WTC11 (cell line): ENCODE measurements around the gene IFNA16. TPM values are rescaled to one million over a fixed set of nuclear protein-coding genes. Genes with fewer than 3 reads are reported as not detected.
A peak's percentile ranks its signal among the peaks of the same experiment; 100 is the strongest.

Experiments used
- ATAC-seq: fragments of 200-7000 bp; cut with Tn5 transposase; 2 replicates; pipeline ENCODE4 v1.10.0; 2021; ENCODE audit warnings: mild to moderate bottlenecking, moderate library complexity
- CTCF ChIA-PET: fragments of 300-600 bp; sonication (Branson Sonifier 250); formaldehyde crosslinking; loops from one replicate; lab custom pipeline; 2021; ENCODE audit warnings: antibody characterized with exemption; lab: Charles Lee
- POLR2A ChIA-PET: fragments of 350-600 bp; sonication (Branson Sonifier 250); formaldehyde crosslinking; loops from one replicate; lab custom pipeline; 2021; ENCODE audit warnings: antibody characterized with exemption; lab: Charles Lee
- DNase-seq: peaks from one replicate; pipeline ENCODE4 v3.0.0; 2021; ENCODE audit warnings: low spot score
- H3K27ac Mint-ChIP-seq: 2 replicates; pipeline ENCODE4 v1.8.0; 2021; ENCODE audit warnings: mixed read lengths
- H3K27me3 Mint-ChIP-seq: 2 replicates; pipeline ENCODE4 v1.8.0; 2021; ENCODE audit warnings: low read depth, mild to moderate bottlenecking, moderate library complexity, mixed read lengths
- H3K36me3 Mint-ChIP-seq: 2 replicates; pipeline ENCODE4 v1.8.0; 2021; ENCODE audit warnings: mixed read lengths
- H3K4me1 Mint-ChIP-seq: 2 replicates; pipeline ENCODE4 v1.8.0; 2022; ENCODE audit warnings: mixed read lengths
- H3K4me3 Mint-ChIP-seq: 2 replicates; pipeline ENCODE4 v1.8.0; 2021; ENCODE audit warnings: mild to moderate bottlenecking, moderate library complexity, mixed read lengths
- H3K9me3 Mint-ChIP-seq: 2 replicates; pipeline ENCODE4 v1.8.0; 2021; ENCODE audit warnings: mixed read lengths
- CTCF ChIP-seq: fragments of 200-600 bp; IDR thresholded peaks from 2 replicates; pipeline ENCODE4 v1.8.0; 2022; ENCODE audit warnings: antibody characterized with exemption
- FOXJ3 ChIP-seq: sonication (generic); formaldehyde crosslinking; IDR thresholded peaks from 2 replicates; pipeline ENCODE4 v1.9.0; 2021; ENCODE audit warnings: missing genetic modification reagents, mild to moderate bottlenecking, borderline replicate concordance
- GTF2I ChIP-seq: fragments of 250-450 bp; sonication (Bioruptor Pico); conservative IDR thresholded peaks from 2 replicates; pipeline ENCODE4 v1.4.0; 2021; ENCODE audit warnings: mild to moderate bottlenecking
- HMGA2 ChIP-seq: fragments of 250-450 bp; sonication (Bioruptor Pico); IDR thresholded peaks from 2 replicates; pipeline ENCODE4 v1.4.0; 2021; ENCODE audit warnings: mild to moderate bottlenecking, moderate library complexity
- IRF2 ChIP-seq: sonication (generic); formaldehyde crosslinking; IDR thresholded peaks from 2 replicates; pipeline ENCODE4 v1.8.0; 2022; ENCODE audit warnings: low read depth, missing genetic modification reagents, borderline replicate concordance
- JAZF1 ChIP-seq: fragments of 250-450 bp; sonication (Bioruptor Pico); IDR thresholded peaks from 2 replicates; pipeline ENCODE4 v1.9.0; 2021; ENCODE audit warnings: moderate library complexity, mild to moderate bottlenecking, inconsistent platforms
- JUN ChIP-seq: sonication (generic); formaldehyde crosslinking; IDR thresholded peaks from 2 replicates; pipeline ENCODE4 v1.8.0; 2023; ENCODE audit warnings: mild to moderate bottlenecking, missing genetic modification reagents
- MYBL2 ChIP-seq: sonication (generic); formaldehyde crosslinking; IDR thresholded peaks from 2 replicates; pipeline ENCODE4 v1.8.1; 2023; ENCODE audit warnings: mild to moderate bottlenecking, moderate library complexity, missing genetic modification reagents
- NFE2L1 ChIP-seq: sonication (generic); formaldehyde crosslinking; IDR thresholded peaks from 2 replicates; pipeline ENCODE4 v1.8.1; 2023; ENCODE audit warnings: missing genetic modification reagents
- NFYB ChIP-seq: sonication (generic); formaldehyde crosslinking; conservative IDR thresholded peaks from 2 replicates; pipeline ENCODE4 v1.8.0; 2022; ENCODE audit warnings: low read depth, missing genetic modification reagents
- SOX15 ChIP-seq: fragments of 250-450 bp; sonication (Bioruptor Pico); IDR thresholded peaks from 2 replicates; pipeline ENCODE4 v1.9.0; 2021; ENCODE audit warnings: mild to moderate bottlenecking
- ZNF138 ChIP-seq: sonication (generic); formaldehyde crosslinking; conservative IDR thresholded peaks from 2 replicates; pipeline ENCODE4 v1.8.1; 2022; ENCODE audit warnings: mild to moderate bottlenecking, moderate library complexity, missing genetic modification reagents
- ZNF232 ChIP-seq: sonication (generic); formaldehyde crosslinking; IDR thresholded peaks from 2 replicates; pipeline ENCODE4 v1.8.0; 2022; ENCODE audit warnings: mild to moderate bottlenecking, missing genetic modification reagents
- ZNF423 ChIP-seq: fragments of 250-450 bp; sonication (Bioruptor Pico); IDR thresholded peaks from 2 replicates; pipeline ENCODE4 v2.1.2; 2022; ENCODE audit warnings: mild to moderate bottlenecking, moderate library complexity
- ZSCAN18 ChIP-seq: fragments of 250-450 bp; sonication (Bioruptor Pico); IDR thresholded peaks from 2 replicates; pipeline ENCODE4 v2.1.2; 2022; ENCODE audit warnings: mild to moderate bottlenecking, moderate library complexity
- total RNA-seq: library from RNA; stranded (reverse); gene quantifications from 3 replicates; pipeline ENCODE4 v1.2.3, GENCODE V29; 2021
- TF ChIP-seq, protein P1 (sequence below): sonication (generic); formaldehyde crosslinking; IDR thresholded peaks from 2 replicates; pipeline ENCODE4 v1.8.0; 2023; ENCODE audit warnings: missing genetic modification reagents
- TF ChIP-seq, protein P2 (sequence below): sonication (generic); formaldehyde crosslinking; IDR thresholded peaks from 2 replicates; pipeline ENCODE4 v1.8.0; 2022; ENCODE audit warnings: mild to moderate bottlenecking, missing genetic modification reagents
- TF ChIP-seq, protein P3 (sequence below): fragments of 250-450 bp; sonication (Bioruptor Pico); IDR thresholded peaks from 2 replicates; pipeline ENCODE4 v1.9.0; 2021; ENCODE audit warnings: mild to moderate bottlenecking
- TF ChIP-seq, protein P4 (sequence below): sonication (generic); formaldehyde crosslinking; conservative IDR thresholded peaks from 2 replicates; pipeline ENCODE4 v1.8.1; 2022; ENCODE audit warnings: mild to moderate bottlenecking, missing genetic modification reagents
- TF ChIP-seq, protein P5 (sequence below): fragments of 250-450 bp; sonication (Bioruptor Pico); IDR thresholded peaks from 2 replicates; pipeline ENCODE4 v1.8.0; 2021; ENCODE audit warnings: mild to moderate bottlenecking

The IFNA16 gene
- total RNA-seq, 1 experiment from 2014 or later, result not detected

DNA sequence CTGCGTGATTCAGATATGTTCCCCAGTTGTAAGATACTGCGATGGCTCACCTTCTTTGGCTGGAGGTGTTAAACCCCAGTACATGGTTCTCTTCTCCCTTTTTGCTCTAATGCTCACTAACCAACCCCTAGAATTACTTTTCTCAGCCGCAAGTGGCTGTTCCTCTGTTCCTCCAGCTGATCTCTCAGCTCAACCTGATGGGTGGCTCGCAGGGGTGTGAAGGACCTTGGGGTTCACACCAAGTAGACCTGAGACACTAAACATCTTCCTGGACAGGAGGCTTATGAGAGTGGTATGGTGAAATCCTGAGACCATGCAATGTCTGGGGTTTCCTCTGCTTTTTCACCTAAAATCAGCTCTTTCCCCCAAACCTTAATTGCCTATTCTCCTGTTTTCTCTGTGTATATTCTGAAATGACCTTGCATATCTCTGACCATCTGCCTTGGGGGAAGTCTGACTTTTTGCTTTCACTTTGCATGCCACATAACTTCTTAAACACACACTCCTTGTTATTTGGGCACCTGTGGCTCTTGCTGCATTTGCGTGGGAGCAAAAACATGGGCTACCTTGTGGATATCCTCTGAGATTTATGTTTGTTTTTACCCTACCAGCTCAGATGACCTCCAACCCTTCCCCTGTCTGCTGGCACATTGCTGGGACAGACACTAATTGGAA, 38.6 kb upstream of the IFNA16 start:
- ATAC-seq, result no peak
- no peak overlapping the region for H3K27ac Mint-ChIP-seq
- CTCF ChIA-PET, result interaction anchor here (1.0 to 1.1 kb wide), 2 partner anchors 73 to 140 kb away, joined by 4 read pairs; no protein-coding TSS in a partner anchor
- POLR2A ChIA-PET, result no interaction called here
- peaks cover 58% of the 10 kb centered on the region for H3K27me3 Mint-ChIP-seq
- no peak overlapping the region for H3K4me3 Mint-ChIP-seq
- no peaks in the 10 kb centered on the region for H3K36me3 Mint-ChIP-seq
- H3K9me3 Mint-ChIP-seq, result peaks cover 20% of the 10 kb centered on the region
- TF ChIP-seq MYBL2 (no peak), ZSCAN18 (no peak), ZNF423 (CRISPR knock-in tag) (no peak), NFYB (no peak), SOX15 (CRISPR knock-in tag) (no peak), JAZF1 (CRISPR knock-in tag) (no peak), ZNF138 (no peak)
- TF ChIP-seq, protein P1, sequence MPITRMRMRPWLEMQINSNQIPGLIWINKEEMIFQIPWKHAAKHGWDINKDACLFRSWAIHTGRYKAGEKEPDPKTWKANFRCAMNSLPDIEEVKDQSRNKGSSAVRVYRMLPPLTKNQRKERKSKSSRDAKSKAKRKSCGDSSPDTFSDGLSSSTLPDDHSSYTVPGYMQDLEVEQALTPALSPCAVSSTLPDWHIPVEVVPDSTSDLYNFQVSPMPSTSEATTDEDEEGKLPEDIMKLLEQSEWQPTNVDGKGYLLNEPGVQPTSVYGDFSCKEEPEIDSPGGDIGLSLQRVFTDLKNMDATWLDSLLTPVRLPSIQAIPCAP, result no peak
- DNase-seq, result no peak
- peaks cover 14% of the 10 kb centered on the region for H3K4me1 Mint-ChIP-seq

GRCh38 chr9:21252721-21253547, 35.8 kb upstream of the IFNA16 start:
- peaks cover 34% of the 10 kb centered on the region for H3K27me3 Mint-ChIP-seq
- DNase-seq, result peak; percentile 21
- POLR2A ChIA-PET, result interaction anchor here (1.1 kb wide), 1 partner anchor 10 kb away, joined by 3 read pairs; no protein-coding TSS in a partner anchor

GRCh38 chr9:21251638-21252037, 34.5 kb upstream of the IFNA16 start:
- no peak overlapping the region for H3K4me3 Mint-ChIP-seq
- no peak overlapping the region for H3K27ac Mint-ChIP-seq
- no peaks in the 10 kb centered on the region for H3K36me3 Mint-ChIP-seq
- ATAC-seq (peak; percentile 35), DNase-seq (no peak)
- no peaks in the 10 kb centered on the region for H3K9me3 Mint-ChIP-seq
- POLR2A ChIA-PET, result no interaction called here
- CTCF ChIA-PET, result interaction anchor here (0.6 to 4.7 kb wide), 12 partner anchors 9 to 457 kb away, joined by 3 to 25 read pairs (median 4); no protein-coding TSS in a partner anchor
- H3K4me1 Mint-ChIP-seq, result peaks cover 17% of the 10 kb centered on the region
- TF ChIP-seq FOXJ3 (no peak), HMGA2 (CRISPR knock-in tag) (no peak), GTF2I (no peak), NFE2L1 (CRISPR knock-in tag) (no peak), JUN (CRISPR knock-in tag) (no peak), ZNF232 (CRISPR knock-in tag) (no peak), IRF2 (CRISPR knock-in tag) (no peak)
- TF ChIP-seq, protein P2, sequence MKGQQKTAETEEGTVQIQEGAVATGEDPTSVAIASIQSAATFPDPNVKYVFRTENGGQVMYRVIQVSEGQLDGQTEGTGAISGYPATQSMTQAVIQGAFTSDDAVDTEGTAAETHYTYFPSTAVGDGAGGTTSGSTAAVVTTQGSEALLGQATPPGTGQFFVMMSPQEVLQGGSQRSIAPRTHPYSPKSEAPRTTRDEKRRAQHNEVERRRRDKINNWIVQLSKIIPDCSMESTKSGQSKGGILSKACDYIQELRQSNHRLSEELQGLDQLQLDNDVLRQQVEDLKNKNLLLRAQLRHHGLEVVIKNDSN, result no peak
- TF ChIP-seq, protein P3, sequence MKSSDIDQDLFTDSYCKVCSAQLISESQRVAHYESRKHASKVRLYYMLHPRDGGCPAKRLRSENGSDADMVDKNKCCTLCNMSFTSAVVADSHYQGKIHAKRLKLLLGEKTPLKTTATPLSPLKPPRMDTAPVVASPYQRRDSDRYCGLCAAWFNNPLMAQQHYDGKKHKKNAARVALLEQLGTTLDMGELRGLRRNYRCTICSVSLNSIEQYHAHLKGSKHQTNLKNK (CRISPR knock-in tag), result no peak
- TF ChIP-seq, protein P4, sequence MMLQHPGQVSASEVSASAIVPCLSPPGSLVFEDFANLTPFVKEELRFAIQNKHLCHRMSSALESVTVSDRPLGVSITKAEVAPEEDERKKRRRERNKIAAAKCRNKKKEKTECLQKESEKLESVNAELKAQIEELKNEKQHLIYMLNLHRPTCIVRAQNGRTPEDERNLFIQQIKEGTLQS (CRISPR knock-in tag), result no peak
- H3K27me3 Mint-ChIP-seq, result peaks cover 21% of the 10 kb centered on the region

More at GRCh38 chr9:21252721-21253547, 35.8 kb upstream of the IFNA16 start:
- Mint-ChIP-seq H3K4me1 (peaks cover 17% of the 10 kb centered on the region), H3K27ac (no peak overlapping the region)
- peak; percentile 79 for ATAC-seq
- TF ChIP-seq, protein P5, sequence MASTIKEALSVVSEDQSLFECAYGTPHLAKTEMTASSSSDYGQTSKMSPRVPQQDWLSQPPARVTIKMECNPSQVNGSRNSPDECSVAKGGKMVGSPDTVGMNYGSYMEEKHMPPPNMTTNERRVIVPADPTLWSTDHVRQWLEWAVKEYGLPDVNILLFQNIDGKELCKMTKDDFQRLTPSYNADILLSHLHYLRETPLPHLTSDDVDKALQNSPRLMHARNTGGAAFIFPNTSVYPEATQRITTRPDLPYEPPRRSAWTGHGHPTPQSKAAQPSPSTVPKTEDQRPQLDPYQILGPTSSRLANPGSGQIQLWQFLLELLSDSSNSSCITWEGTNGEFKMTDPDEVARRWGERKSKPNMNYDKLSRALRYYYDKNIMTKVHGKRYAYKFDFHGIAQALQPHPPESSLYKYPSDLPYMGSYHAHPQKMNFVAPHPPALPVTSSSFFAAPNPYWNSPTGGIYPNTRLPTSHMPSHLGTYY, result no peak
- TF ChIP-seq CTCF, result peak; percentile 35
- TF ChIP-seq, all 79 proteins: peak for 1
- CTCF ChIA-PET, result interaction anchor here (0.6 to 4.7 kb wide), 28 partner anchors 9 to 536 kb away, joined by 3 to 25 read pairs (median 6); partner anchors contain the start of genes IFNA14 and KLHL9
- no peaks in the 10 kb centered on the region for H3K36me3 Mint-ChIP-seq
- H3K4me3 Mint-ChIP-seq, result no peak overlapping the region
- H3K9me3 Mint-ChIP-seq, result peaks cover 7% of the 10 kb centered on the region
